HG02763 (cell line): ENCODE results near the gene AXDND1.

ENCODE experiments used
- ATAC-seq: cut with Tn5 transposase; IDR thresholded peaks from one replicate; pipeline ENCODE4 v1.9.1; 2021; ENCODE audit warnings: mild to moderate bottlenecking, moderate library complexity; ENCODE audit not compliant: unreplicated experiment

Gene AXDND1

DNA sequence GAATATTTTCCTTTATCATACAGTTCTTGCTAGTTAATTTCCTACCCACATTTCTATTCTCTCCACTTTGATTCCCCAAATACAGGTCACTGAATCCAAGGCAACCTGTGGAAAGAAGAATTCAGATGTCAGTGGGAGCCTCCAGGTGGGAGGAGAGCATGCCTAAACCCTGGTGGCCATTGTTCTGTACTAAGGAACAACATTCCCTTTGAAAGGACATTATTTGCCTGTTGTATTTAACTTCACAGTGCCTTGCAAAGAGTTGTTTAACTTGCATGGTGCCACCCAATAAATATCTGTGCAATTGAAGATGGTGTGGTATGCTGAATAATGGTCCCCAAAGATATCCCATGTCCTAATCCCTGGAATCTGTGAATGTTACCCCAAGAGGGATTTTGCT lies 188.7 kb downstream of the AXDND1 start:
- no peak for ATAC-seq

DNA sequence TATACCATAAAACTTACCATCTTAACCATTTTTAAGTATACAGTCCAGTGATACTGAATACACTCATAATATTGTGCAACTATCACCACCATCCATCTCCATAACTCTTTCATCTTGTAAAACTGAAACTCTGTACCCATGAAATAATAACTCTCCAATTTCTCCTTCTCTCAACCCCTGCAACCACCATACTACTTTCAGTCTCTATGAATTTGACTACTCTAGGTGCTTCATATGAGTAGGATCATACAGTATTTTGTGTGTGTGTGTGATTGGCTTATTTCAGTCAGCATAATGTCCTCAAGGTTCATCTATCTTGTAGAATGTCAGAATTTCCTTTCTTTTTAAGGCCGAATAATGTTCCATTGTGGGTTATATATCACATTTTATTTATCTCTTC lies 192.3 kb downstream of the AXDND1 start:
- ATAC-seq, result no peak

- ATAC-seq, result no peak
Measured at GRCh38 chr1:179575497-179576314, 209.9 kb downstream of the AXDND1 start, which contains the start of gene NPHS2. TSS of gene NPHS2 (minus strand) at chr1:179575948. CDS start at chr1:179575864, 84 bp downstream.

DNA sequence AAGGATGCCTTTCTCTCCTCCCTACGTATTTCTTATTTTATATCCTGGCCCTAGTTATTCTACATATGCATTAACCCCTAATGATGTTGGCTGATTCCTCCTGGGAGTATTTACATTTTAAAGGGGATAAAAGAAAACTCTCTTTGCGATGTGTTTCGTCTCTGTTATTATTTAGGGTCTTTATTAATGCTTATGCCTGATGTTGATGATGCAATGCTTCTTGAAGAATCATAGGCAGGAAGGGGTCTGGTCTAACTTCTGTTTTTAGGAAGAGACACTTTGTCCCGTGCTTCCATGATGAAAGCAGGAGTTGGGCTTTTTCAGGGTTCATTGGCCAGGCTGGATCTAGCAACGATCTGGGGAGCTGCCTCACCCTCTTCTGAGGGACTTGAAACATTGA lies 210.7 kb downstream of the AXDND1 start:
- ATAC-seq, result no peak

DNA sequence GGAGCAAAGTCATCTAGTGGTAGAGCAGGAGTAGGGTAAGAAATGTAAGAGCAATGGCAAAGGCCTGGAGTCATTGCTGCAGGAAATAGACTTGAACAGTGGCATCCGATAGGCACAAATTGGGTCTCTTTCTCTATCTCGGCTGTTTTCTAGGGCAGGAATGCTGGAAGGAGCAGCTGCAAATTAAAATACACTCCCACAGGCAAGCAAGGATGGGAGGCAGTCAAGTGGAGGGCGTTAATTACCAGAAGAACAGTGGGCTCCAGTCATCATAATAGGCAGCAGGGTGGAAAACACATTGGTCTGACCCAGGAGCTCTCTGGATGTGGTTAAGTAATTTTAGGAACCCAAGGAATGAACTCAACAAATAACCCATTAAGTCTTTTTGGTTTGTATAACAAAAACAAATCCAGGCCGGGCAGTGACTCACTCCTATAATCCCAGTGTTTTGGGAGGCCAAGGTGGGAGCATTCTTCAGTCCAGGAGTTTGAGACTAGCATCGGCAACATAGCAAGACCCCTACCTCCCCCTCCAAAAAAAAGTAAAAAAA lies 218.1 kb downstream of the AXDND1 start:
- ATAC-seq, result no peak

DNA sequence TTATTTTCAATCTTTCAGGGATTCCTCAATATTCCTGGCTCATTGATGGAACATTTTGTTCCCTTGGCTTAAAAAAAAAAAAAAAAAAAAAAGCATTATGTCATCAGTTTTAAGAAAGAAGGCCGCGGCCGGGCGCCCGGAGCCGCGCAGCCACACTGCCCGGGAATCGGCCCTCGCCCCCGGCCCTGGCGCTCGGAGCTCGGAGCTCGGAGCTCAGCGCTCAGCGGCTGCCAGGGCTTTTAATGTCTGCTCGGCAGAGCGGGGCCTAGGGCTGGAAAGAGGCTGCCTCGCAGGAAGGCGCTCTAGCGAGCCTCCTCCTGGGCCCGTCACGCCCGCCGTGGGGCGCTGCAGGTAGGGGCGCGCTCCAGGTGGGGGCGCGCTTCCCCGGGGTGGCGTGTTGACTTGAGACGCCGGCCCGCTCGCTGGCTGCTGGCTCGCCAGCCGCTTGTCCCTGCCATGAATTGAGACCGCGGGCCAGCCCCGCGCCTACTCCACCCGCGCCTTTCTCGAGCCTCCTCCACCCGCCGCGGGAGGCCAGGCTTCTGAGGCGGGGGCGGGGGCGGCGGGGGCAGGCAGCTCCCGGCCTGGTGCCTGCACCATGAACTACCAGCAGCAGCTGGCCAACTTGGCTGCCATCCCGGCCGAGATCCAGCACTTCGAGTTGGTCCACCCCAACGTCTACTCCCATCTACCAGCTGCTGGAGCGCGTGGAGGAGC lies 220.5 kb downstream of the AXDND1 start:
- no peak for ATAC-seq

- no peak for ATAC-seq
Measured at GRCh38 chr1:179587336-179587735, 221.6 kb downstream of the AXDND1 start.

DNA sequence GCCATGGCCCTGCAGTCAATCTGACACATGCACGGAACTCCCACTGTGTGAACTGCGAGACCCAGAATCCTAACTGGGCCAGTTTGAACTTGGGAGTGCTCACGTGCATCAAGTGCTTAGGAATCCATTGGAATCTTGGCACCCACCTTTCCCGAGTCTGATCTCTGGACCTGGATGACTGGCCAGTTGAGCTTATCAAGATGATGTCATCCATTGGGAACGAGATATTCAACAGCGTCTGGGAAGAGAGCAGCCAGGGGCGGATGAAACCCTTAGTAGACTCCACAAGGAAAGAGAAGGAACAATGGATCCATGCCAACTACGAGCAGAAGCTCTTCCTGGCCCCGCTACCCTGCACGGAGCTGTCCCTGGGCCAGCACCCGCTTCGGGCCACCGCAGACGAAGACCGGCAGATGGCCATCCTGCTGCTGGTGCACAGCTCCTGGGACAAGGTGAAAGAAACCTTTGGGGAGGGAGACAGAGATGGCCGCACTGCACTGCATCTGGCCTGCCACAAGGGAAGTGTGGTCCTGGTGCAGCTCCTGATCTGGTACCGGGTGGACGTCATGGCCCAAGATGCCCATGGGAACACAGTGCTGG lies 222.8 kb downstream of the AXDND1 start:
- no peak for ATAC-seq

- no peak for ATAC-seq
Measured at GRCh38 chr1:179589509-179589908, 223.7 kb downstream of the AXDND1 start.

GRCh38 chr1:179590671-179591070 lies 224.9 kb downstream of the AXDND1 start:
- no peak for ATAC-seq

DNA sequence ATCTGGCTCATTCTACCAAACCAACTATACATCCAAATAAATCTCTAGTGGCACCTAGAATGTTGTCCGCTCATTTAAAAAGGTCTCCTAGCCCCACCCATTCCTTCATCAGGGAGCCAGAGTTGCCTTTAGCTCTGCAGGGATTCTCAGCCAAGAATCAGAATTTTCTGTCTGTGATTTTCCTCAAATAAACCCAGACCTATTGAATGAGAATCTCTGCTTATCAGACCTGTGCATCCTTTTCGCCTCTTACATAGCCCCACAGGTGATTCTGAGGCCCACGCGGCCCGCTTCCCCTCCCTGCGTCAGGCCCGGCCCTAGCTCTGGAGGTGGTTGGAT lies 225.5 kb downstream of the AXDND1 start:
- ATAC-seq, result no peak

DNA sequence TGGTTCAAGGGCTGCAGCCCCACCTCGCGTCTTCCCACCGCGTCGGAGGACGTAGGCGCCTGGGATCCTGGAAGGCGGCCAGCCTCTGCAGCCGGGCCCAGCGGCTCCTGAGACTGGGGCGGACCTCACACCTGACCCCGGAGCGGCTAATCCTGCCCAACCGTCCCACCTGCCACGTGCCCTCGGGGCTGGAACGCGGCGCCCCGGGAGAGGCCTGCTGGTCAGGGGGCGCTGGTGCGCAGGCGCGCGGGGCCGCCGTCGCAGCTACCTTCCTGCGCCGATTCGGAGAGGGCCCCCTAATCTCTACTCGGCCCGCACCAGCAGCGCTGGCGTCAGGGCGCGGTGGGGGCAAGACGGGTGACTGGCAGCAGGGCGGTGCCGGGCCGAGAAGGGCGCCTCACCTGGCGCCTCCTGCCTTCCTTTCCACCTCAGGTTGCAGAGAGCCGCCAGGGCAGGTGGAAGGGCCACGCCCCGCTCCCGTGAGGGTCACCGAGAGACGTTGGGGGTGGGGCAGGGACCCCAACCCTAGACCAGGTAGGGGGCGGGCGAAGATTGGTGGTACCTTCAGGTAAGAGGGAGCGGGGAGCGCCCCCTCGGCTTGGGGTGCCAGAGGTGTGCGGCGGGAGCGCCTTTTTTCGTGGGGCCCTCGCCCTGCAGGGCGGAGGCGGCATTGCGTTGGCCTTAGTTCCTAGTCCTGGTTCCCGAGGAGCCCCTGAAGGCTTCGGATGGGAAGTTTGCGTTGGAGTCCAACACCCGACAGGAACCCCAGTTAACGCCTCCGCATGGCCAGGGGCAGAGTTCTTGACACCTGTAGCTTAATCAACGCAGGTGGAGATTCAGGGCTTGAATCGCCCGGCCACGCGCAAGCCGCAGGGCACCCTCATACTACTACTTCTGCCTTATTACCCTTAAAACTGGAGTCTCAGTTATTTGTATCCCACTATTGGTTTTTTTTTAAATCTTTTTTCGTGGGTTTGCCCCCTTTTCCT lies 226.1 kb downstream of the AXDND1 start, which contains the start of gene TDRD5:
TDRD5 (plus strand) TSS at position 241 of the 989 bp plus-strand sequence. CDS start 784 bp downstream, outside the sequence.
- ATAC-seq, result no peak

DNA sequence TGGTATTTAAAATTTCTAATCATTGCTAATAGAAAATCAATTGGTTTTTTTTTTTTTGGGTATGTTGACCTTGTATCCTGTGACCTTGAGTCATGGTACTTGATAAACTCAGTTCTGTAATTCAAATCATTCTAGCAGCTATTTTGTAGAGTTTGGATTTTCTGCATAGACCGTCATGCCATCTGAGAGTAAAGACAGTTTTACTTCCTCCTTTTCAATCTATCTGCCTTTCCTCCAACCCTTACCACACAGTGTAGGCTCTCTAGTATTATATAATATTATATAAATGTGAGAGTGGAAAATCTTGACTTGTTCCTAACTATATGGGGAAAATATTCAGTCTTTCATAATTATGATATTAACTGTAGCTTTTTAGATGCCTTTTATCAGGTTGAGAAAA lies 232.9 kb downstream of the AXDND1 start:
- ATAC-seq, result no peak

DNA sequence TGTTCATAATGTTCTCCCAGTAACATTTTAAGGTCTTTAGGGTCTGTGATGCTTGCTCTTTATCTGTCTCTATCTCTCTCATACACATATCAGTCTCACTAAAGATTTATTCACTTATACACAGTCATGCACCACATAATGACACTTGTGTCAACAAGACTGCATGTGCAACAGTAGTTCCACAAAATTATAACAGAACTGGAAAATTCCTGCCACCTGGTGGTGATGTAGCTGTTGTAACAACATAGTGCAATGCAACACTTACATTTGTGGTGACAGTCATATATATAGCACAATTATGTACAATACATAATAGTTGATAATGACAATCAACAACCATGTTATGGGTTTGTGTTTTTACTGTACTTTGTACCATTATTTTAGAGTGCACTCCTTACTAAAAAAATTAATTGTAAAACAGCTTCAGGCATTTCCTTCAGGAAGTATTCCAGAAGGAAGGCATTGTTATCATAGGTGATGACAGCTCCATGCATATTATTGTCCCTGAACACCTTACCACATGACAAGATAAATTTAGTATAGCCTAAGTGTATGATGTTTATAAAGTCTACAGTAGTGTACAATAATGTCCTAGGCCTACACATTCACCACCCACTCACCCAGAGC lies 234.0 kb downstream of the AXDND1 start:
- no peak for ATAC-seq

GRCh38 chr1:179601093-179601492 lies 235.3 kb downstream of the AXDND1 start:
- no peak for ATAC-seq
